H1 (cell line): ENCODE measurements around the gene LINC01488.
A peak's percentile ranks its signal among the peaks of the same experiment; 100 is the strongest.

ENCODE experiments used
- EZH2 ChIP-seq: fragments of 200-600 bp; sonication (generic); IDR thresholded peaks from 2 replicates; pipeline ENCODE4 v1.7.1; 2012; ENCODE audit warnings: low read depth, mild to moderate bottlenecking, moderate library complexity, low read length, inconsistent platforms; ENCODE audit not compliant: severe bottlenecking
- POLR2A ChIP-seq, 2 experiments: IDR thresholded peaks; 1 replicate in 1 of 2; 2 replicates in 1 of 2; pipeline ENCODE4 v1.6.1; 2011; ENCODE audit warnings: low read depth in 2 of 2, low read length in 2 of 2, mild to moderate bottlenecking in 2 of 2; ENCODE audit errors: control extremely low read depth in 1 of 2
- TAF1 ChIP-seq: IDR thresholded peaks from 2 replicates; pipeline ENCODE4 v1.6.1; 2011; ENCODE audit warnings: mild to moderate bottlenecking, low read depth, low read length
- ZNF274 ChIP-seq: IDR thresholded peaks from 2 replicates; pipeline ENCODE4 v1.7.0; 2012; ENCODE audit warnings: low read length, borderline replicate concordance; ENCODE audit errors: extremely low read depth
- TF ChIP-seq, protein P1 (sequence below), 3 experiments: IDR thresholded peaks; 1 replicate in 2 of 3; 2 replicates in 1 of 3; pipeline versions ENCODE4 v1.5.1 to v1.6.1; 2011; ENCODE audit warnings: low read length in 3 of 3, mild to moderate bottlenecking in 3 of 3, inconsistent platforms in 2 of 3, low read depth in 1 of 3, moderate library complexity in 1 of 3; ENCODE audit not compliant: insufficient read depth in 1 of 3; ENCODE audit errors: control extremely low read depth in 1 of 3

DNA sequence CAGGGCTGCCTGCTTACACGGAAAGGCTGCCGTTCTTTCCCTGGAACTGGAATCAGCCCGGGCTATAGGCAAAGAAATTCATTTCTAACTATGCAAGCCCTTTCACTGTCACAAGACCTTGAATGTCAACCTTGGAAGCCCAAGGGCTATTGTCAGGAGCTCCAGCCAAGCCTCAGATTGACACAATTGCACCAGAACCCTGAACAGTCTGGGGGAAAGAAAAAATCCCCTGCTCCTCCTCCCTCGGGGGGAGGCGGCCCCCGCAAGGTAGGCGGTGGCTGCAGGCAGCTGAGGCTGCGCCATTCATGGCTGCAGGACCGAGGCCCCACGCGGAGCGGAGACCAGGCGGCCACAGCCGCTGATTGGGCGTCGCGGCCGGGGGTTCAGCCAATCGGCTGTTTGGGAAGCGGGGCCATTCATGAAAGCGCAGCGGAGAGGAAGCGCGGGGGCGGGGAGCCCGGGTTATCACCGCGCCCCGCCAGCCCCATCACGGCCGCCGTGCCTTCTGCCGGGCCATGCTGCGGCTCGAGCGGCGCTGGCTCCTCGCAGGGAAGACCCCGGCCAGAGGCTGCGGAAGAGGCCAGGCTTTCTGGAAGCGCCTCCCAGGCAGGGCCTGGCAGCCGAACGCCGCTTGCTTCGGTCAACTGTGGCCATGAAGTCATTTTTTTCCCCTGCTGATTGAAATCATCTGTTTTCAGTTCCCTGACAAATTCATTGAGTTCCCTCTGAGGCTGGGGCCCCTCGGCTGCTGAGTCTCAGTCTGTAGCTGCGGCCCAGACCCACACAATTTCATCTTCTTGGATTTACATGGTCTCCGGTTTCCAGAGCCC lies 38.1 kb upstream of the LINC01488 start:
- TF ChIP-seq EZH2 (no peak), POLR2A (IDR thresholded peaks at IDR 0.05; ENCODE audit: control extremely low read depth in 1 of 2, low read depth in 2 of 2, low read length in 2 of 2) (peak in 1 of 2 experiments; percentile 64; a peak in 1 of 3 replicates), TAF1 (peak; percentile 34; the same call in 1 of the 2 replicates), ZNF274 (no peak)
- TF ChIP-seq, protein P1, sequence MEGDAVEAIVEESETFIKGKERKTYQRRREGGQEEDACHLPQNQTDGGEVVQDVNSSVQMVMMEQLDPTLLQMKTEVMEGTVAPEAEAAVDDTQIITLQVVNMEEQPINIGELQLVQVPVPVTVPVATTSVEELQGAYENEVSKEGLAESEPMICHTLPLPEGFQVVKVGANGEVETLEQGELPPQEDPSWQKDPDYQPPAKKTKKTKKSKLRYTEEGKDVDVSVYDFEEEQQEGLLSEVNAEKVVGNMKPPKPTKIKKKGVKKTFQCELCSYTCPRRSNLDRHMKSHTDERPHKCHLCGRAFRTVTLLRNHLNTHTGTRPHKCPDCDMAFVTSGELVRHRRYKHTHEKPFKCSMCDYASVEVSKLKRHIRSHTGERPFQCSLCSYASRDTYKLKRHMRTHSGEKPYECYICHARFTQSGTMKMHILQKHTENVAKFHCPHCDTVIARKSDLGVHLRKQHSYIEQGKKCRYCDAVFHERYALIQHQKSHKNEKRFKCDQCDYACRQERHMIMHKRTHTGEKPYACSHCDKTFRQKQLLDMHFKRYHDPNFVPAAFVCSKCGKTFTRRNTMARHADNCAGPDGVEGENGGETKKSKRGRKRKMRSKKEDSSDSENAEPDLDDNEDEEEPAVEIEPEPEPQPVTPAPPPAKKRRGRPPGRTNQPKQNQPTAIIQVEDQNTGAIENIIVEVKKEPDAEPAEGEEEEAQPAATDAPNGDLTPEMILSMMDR (IDR thresholded peaks at IDR 0.05; ENCODE audit: control extremely low read depth in 1 of 3, insufficient read depth in 1 of 3, low read depth in 1 of 3, low read length in 3 of 3): peak in 1 of 3 experiments; percentile 13; a peak in 1 of 4 replicates
